GM21529 (cell line): ENCODE measurements around the gene RANBP3.
"Not testable (repeated sequence)": the region's sequence is repeated elsewhere in the genome, so short reads cannot be mapped to it uniquely, and the experiment has no call there.

Source experiments
- ATAC-seq: cut with Tn5 transposase; IDR thresholded peaks from one replicate; pipeline ENCODE4 v1.9.1; 2021; ENCODE audit not compliant: unreplicated experiment

RANBP3 gene

GRCh38 chr19:5890099-5890498 is 87.8 kb downstream of the RANBP3 start:
- no peak for ATAC-seq

- no peak for ATAC-seq
Measured at GRCh38 chr19:5889288-5889971, 88.5 kb downstream of the RANBP3 start.

- ATAC-seq = not testable (repeated sequence)
Measured at GRCh38 chr19:5884065-5884811, 93.7 kb downstream of the RANBP3 start.

- not testable (repeated sequence) for ATAC-seq
Measured at GRCh38 chr19:5883157-5883873, 94.6 kb downstream of the RANBP3 start.

GRCh38 chr19:5882421-5882968 is 95.4 kb downstream of the RANBP3 start:
- ATAC-seq = no peak

- no peak for ATAC-seq
Measured at GRCh38 chr19:5881543-5882299, 96.2 kb downstream of the RANBP3 start.

- ATAC-seq = no peak
Measured at GRCh38 chr19:5880604-5881078, 97.3 kb downstream of the RANBP3 start.

- ATAC-seq = no peak
Measured at GRCh38 chr19:5880196-5880595, 97.7 kb downstream of the RANBP3 start.

- no peak for ATAC-seq
Measured at GRCh38 chr19:5877882-5878281, 100.1 kb downstream of the RANBP3 start.

- ATAC-seq = no peak
Measured at GRCh38 chr19:5877427-5877826, 100.5 kb downstream of the RANBP3 start.

GRCh38 chr19:5874496-5874895 is 103.4 kb downstream of the RANBP3 start:
- ATAC-seq = not testable (repeated sequence)

GRCh38 chr19:5873617-5874199 is 104.2 kb downstream of the RANBP3 start:
- ATAC-seq = no peak

GRCh38 chr19:5870986-5871394 is 107.0 kb downstream of the RANBP3 start:
- no peak for ATAC-seq

- no peak for ATAC-seq
Measured at GRCh38 chr19:5867201-5868136, 110.5 kb downstream of the RANBP3 start.
